ENCODE data around the gene AP4S1.
A peak's percentile ranks its signal among the peaks of the same experiment; 100 is the strongest.
"Not testable (repeated sequence)": the region's sequence is repeated elsewhere in the genome, so short reads cannot be mapped to it uniquely, and the experiment has no call there.

AP4S1 gene

GRCh38 chr14:31025367-31026076 is at the start of gene AP4S1:
Gene AP4S1, plus strand, starts transcription at chr14:31025649. Its CDS starts 40,548 bp downstream, at chr14:31066197.
- DNase-seq: peak; percentile 40 to 47

GRCh38 chr14:30977752-30978151 is 47.7 kb upstream of the AP4S1 start:
- DNase-seq: no peak

GRCh38 chr14:30980106-30980704 is 45.2 kb upstream of the AP4S1 start:
- DNase-seq: peak; percentile 6 to 28

- no peak for DNase-seq
Observed at GRCh38 chr14:30980980-30981379, 44.5 kb upstream of the AP4S1 start.

- DNase-seq: no peak
Observed at GRCh38 chr14:30982533-30982932, 42.9 kb upstream of the AP4S1 start.

GRCh38 chr14:30983858-30984257 is 41.6 kb upstream of the AP4S1 start:
- no peak for DNase-seq

- DNase-seq: no peak
Observed at GRCh38 chr14:30985796-30986195, 39.7 kb upstream of the AP4S1 start.

- no peak for DNase-seq
Observed at GRCh38 chr14:30988509-30988908, 36.9 kb upstream of the AP4S1 start.

GRCh38 chr14:30990770-30991169 is 34.7 kb upstream of the AP4S1 start:
- no peak for DNase-seq

- DNase-seq: no peak
Observed at GRCh38 chr14:30991408-30991807, 34.0 kb upstream of the AP4S1 start.

GRCh38 chr14:30993071-30993470 is 32.4 kb upstream of the AP4S1 start:
- no peak for DNase-seq

GRCh38 chr14:30994681-30995620 is 30.5 kb upstream of the AP4S1 start:
- DNase-seq: no peak

GRCh38 chr14:30995689-30996088 is 29.8 kb upstream of the AP4S1 start:
- DNase-seq: no peak

GRCh38 chr14:30996892-30997659 is 28.4 kb upstream of the AP4S1 start:
- no peak for DNase-seq

GRCh38 chr14:30998100-30998706 is 27.2 kb upstream of the AP4S1 start:
- no peak for DNase-seq

GRCh38 chr14:30999038-30999773 is 26.2 kb upstream of the AP4S1 start:
- DNase-seq: no peak

- DNase-seq: no peak
Observed at GRCh38 chr14:31000629-31001338, 24.7 kb upstream of the AP4S1 start.

GRCh38 chr14:31001339-31001658 is 24.1 kb upstream of the AP4S1 start:
- DNase-seq: no peak

- no peak for DNase-seq
Observed at GRCh38 chr14:31003284-31003683, 22.2 kb upstream of the AP4S1 start.

- not testable (repeated sequence) for DNase-seq
Observed at GRCh38 chr14:31004007-31004406, 21.4 kb upstream of the AP4S1 start.

- no peak for DNase-seq
Observed at GRCh38 chr14:31006703-31007102, 18.7 kb upstream of the AP4S1 start.

Measured in stimulated activated CD4-positive, alpha-beta T cell treated with anti-CD3 and anti-CD28 coated beads, Interleukin-2, amount 100 ng/mL, for 48 hours (primary cell).